Measurements from ENCODE around the gene DUSP12. TPM values are rescaled to one million over a fixed set of nuclear protein-coding genes. Genes with fewer than 3 reads are reported as not detected.

DUSP12 gene
- total and polyA plus RNA-seq, 2 experiments from 2014 or later = 28.4 to 37.2 TPM

DNA sequence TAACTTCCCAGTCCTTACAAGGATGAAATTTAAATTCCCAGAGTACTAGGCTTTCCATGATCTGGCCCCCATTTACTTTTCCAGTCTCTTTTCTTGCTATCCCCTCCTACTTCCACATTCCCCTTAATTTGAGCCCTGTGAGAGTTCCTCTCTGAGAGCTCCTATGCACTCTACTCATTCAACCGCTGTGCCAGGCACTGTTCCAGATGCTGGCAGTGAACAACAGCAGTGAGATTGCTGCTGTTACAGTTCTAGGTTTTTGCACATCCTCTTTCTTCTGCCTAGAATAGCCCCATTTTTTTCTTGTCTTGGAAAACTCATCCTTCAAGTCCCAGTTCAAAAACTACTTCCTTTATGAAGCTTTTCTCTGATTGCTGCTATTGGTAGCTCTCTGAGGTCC is 35.4 kb downstream of the DUSP12 start:
- no peak overlapping the region for H3K27ac Mint-ChIP-seq
- H3K36me3 Mint-ChIP-seq (ENCODE audit: low read depth) = no peaks in the 10 kb centered on the region

DNA sequence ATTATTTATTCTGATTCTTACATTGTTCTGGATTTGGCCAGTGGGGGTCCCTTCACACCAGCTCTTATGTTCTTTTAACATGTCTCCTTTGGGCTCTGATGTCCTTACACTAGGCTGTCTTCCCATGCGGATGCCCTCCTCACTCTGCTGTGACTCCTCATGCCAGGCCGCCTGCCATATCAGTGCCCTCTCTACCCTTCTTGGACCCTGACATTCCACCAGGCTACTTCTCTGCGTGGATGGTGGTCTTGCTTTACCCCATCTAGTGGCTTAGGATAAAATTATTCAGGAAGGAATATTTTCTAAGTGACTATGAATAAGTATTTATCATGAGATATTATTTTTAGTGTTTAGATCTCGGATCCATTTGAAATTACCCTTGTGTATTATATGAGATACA is 37.8 kb downstream of the DUSP12 start:
- Mint-ChIP-seq H3K4me3 (no peak overlapping the region), H3K36me3 (ENCODE audit: low read depth) (no peaks in the 10 kb centered on the region), H3K27me3 (ENCODE audit: insufficient read depth, low read depth, poor library complexity) (no peaks in the 10 kb centered on the region), H3K9me3 (no peaks in the 10 kb centered on the region), H3K27ac (no peak overlapping the region), H3K4me1 (no peaks in the 10 kb centered on the region)
- ATAC-seq = no peak
- DNase-seq (ENCODE audit: low spot score) = no peak
- no peak overlapping the region for H3K4me2 ChIP-seq
- H3K27me3 ChIP-seq (ENCODE audit: insufficient read depth) = no peaks in the 10 kb centered on the region
- no peaks in the 10 kb centered on the region for H3F3A ChIP-seq (replicated peaks; ENCODE audit: low read depth)
- no peak overlapping the region for H3K27ac ChIP-seq (ENCODE audit: low read depth)
- H3K4me3 ChIP-seq = no peak overlapping the region
- H3K36me3 ChIP-seq (ENCODE audit: insufficient read depth) = no peaks in the 10 kb centered on the region
- H3K9me2 ChIP-seq (ENCODE audit: insufficient read depth) = no peaks in the 10 kb centered on the region
- no peaks in the 10 kb centered on the region for H4K20me1 ChIP-seq (replicated peaks; ENCODE audit: insufficient read depth)
- H2AFZ ChIP-seq = no peak overlapping the region
- H3K4me1 ChIP-seq (ENCODE audit: insufficient read depth) = no peaks in the 10 kb centered on the region
- TF ChIP-seq ZNF114 (CRISPR knock-in tag; IDR thresholded peaks at IDR 0.05) = no peak
- TF ChIP-seq CTCF (conservative IDR thresholded peaks at IDR 0.05; ENCODE audit: low read depth in 2 of 2) = peak in 1 of 2 experiments; percentile 22; a peak in 2 of 4 replicates
- no peaks in the 10 kb centered on the region for H3K79me2 ChIP-seq (replicated peaks; ENCODE audit: insufficient read depth)

More for the DNA sequence above, 35.4 kb downstream of the DUSP12 start:
- Mint-ChIP-seq H3K27me3 (ENCODE audit: insufficient read depth, low read depth, poor library complexity) (no peaks in the 10 kb centered on the region), H3K9me3 (no peaks in the 10 kb centered on the region), H3K4me1 (no peaks in the 10 kb centered on the region), H3K4me3 (no peak overlapping the region)
- TF ChIP-seq ZNF331 (CRISPR knock-in tag; IDR thresholded peaks at IDR 0.05; ENCODE audit: low read depth) (no peak), NANOG (IDR thresholded peaks at IDR 0.05; ENCODE audit: borderline replicate concordance) (no peak), STAT1 (IDR thresholded peaks at IDR 0.05; ENCODE audit: unreplicated experiment) (no peak), CREB1 (CRISPR knock-in tag; IDR thresholded peaks at IDR 0.05; ENCODE audit: low read depth) (no peak), JUNB (IDR thresholded peaks at IDR 0.05; ENCODE audit: unreplicated experiment) (no peak), EZH2 (IDR thresholded peaks at IDR 0.05; ENCODE audit: low read depth, unreplicated experiment) (no peak), POLR2AphosphoS5 (IDR thresholded peaks at IDR 0.05; ENCODE audit: low read depth) (no peak), EZH2phosphoT487 (IDR thresholded peaks at IDR 0.05; ENCODE audit: unreplicated experiment) (no peak), ZNF114 (CRISPR knock-in tag; IDR thresholded peaks at IDR 0.05) (no peak)
- ATAC-seq (no peak), DNase-seq (ENCODE audit: low spot score) (no peak)
- H2AFZ ChIP-seq = no peak overlapping the region
- 0 out of 2 replicates have a peak, but pooled peaks cover 3% of the 10 kb centered on the region for H4K20me1 ChIP-seq (replicated peaks; ENCODE audit: insufficient read depth)
- no peaks in the 10 kb centered on the region for H3K36me3 ChIP-seq (ENCODE audit: insufficient read depth)
- H3K27ac ChIP-seq (ENCODE audit: low read depth) = no peak overlapping the region
- H3F3A ChIP-seq (replicated peaks; ENCODE audit: low read depth) = no peaks in the 10 kb centered on the region
- H3K9me2 ChIP-seq (ENCODE audit: insufficient read depth) = no peaks in the 10 kb centered on the region
- no peaks in the 10 kb centered on the region for H3K79me2 ChIP-seq (replicated peaks; ENCODE audit: insufficient read depth)
- no peaks in the 10 kb centered on the region for H3K27me3 ChIP-seq (ENCODE audit: insufficient read depth)
- H3K4me3 ChIP-seq = no peak overlapping the region
- H3K4me1 ChIP-seq (ENCODE audit: insufficient read depth) = no peaks in the 10 kb centered on the region
- H3K4me2 ChIP-seq = no peak overlapping the region

All from GM23338 (cell line).